Panc1 (cell line): Measurements from ENCODE around the gene ECEL1. TPM values are rescaled to one million over a fixed set of nuclear protein-coding genes. Genes with fewer than 3 reads are reported as not detected.

Experiments used
- ATAC-seq: fragments of 200-7000 bp; cut with Tn5 transposase; 2 replicates; pipeline ENCODE4 v1.9.1; 2020; ENCODE audit warnings: mild to moderate bottlenecking, moderate library complexity
- BruUV-seq: library from RNA; stranded (reverse); fragments of 400-500 nt; replicated peaks from 2 replicates; lab custom pipeline; 2021; lab: Mats Ljungman, UMichigan
- CTCF ChIA-PET: fragments of 300-600 bp; sonication (Branson Sonifier 250); formaldehyde crosslinking; loops from one replicate; lab custom pipeline; 2022; ENCODE audit warnings: antibody characterized with exemption; lab: Charles Lee
- POLR2A ChIA-PET: fragments of 300-600 bp; sonication (Branson Sonifier 250); formaldehyde crosslinking; loops from one replicate; lab custom pipeline; 2022; ENCODE audit warnings: antibody characterized with exemption; lab: Charles Lee
- DNase-seq: peaks from one replicate; pipeline ENCODE4 v3.0.0-alpha.2; 2010; ENCODE audit warnings: low read depth, low spot score
- H3K27ac ChIP-seq: 2 replicates; pipeline ENCODE4 v1.5.1; 2011; ENCODE audit warnings: mild to moderate bottlenecking, low read length, inconsistent platforms
- H3K27me3 ChIP-seq: fragments of 200-500 bp; sonication (Bioruptor generic); 2 replicates; pipeline ENCODE4 v1.6.0; 2014; ENCODE audit warnings: low read length, inconsistent platforms; ENCODE audit not compliant: control insufficient read depth, insufficient read depth
- H3K36me3 ChIP-seq: fragments of 200-500 bp; sonication (Bioruptor generic); 2 replicates; pipeline ENCODE4 v1.5.1; 2014; ENCODE audit warnings: inconsistent platforms, mild to moderate bottlenecking, low read length, moderate library complexity; ENCODE audit not compliant: control insufficient read depth, insufficient read depth
- H3K4me1 ChIP-seq: 2 replicates; pipeline ENCODE4 v1.5.1; 2011; ENCODE audit warnings: inconsistent platforms, mild to moderate bottlenecking, low read length, moderate library complexity; ENCODE audit not compliant: control insufficient read depth, insufficient read depth
- H3K4me3 ChIP-seq, 2 experiments: 2 replicates each; pipeline ENCODE4 v1.5.1; 2011 to 2012; ENCODE audit warnings: low read depth in 2 of 2, low read length in 2 of 2, mild to moderate bottlenecking in 2 of 2, inconsistent platforms in 1 of 2, moderate library complexity in 1 of 2
- H3K9me3 ChIP-seq: fragments of 200-500 bp; sonication (Bioruptor generic); 2 replicates; pipeline ENCODE4 v1.5.1; 2014; ENCODE audit warnings: low read depth, mild to moderate bottlenecking, inconsistent platforms, low read length, moderate library complexity; ENCODE audit not compliant: control insufficient read depth, insufficient read depth
- CTCF ChIP-seq: fragments of 450-650 bp; IDR thresholded peaks from 2 replicates; pipeline ENCODE4 v1.5.1; 2017; ENCODE audit warnings: mild to moderate bottlenecking
- POLR2AphosphoS5 ChIP-seq: IDR thresholded peaks from 2 replicates; pipeline ENCODE4 v1.6.1; 2012; ENCODE audit warnings: mild to moderate bottlenecking, low read depth, low read length, moderate library complexity
- REST ChIP-seq, 2 experiments: IDR thresholded peaks; 2 replicates each; pipeline ENCODE4 v1.6.1; 2011 to 2012; ENCODE audit warnings: low read depth in 2 of 2, control low read depth in 1 of 2, low read length in 1 of 2, mild to moderate bottlenecking in 1 of 2, moderate library complexity in 1 of 2; ENCODE audit not compliant: insufficient read depth in 1 of 2
- SIN3A ChIP-seq: IDR thresholded peaks from 2 replicates; pipeline ENCODE4 v1.6.1; 2012; ENCODE audit warnings: low read depth, mild to moderate bottlenecking, low read length, moderate library complexity, borderline replicate concordance; ENCODE audit not compliant: insufficient read depth
- TCF7L2 ChIP-seq: IDR thresholded peaks from 2 replicates; pipeline ENCODE4 v1.6.1; 2011; ENCODE audit warnings: mild to moderate bottlenecking, low read depth, low read length, inconsistent platforms
- in situ Hi-C: cut with HindIII; loops from 2 replicates; pipeline ENCODE4 v1.10.0; 2016; ENCODE audit warnings: low sequenced_read_pairs, low pct_unique_long_range_greater_than_20kb
- intact Hi-C: fragments of 100-400 bp; cut with micrococcal nuclease; formaldehyde crosslinking; loops from one replicate; pipeline ENCODE4 v1.10.0; 2022; ENCODE audit not compliant: unreplicated experiment
- total RNA-seq: library from RNA; stranded (reverse); gene quantifications from one replicate; pipeline ENCODE4 v1.2.1, GENCODE V29; 2021; ENCODE audit not compliant: unreplicated experiment

The ECEL1 gene
- total RNA-seq, 1 experiment from 2014 or later: 2.9 TPM

GRCh38 chr2:232530626-232531260, 43.1 kb upstream of the ECEL1 start:
- TF ChIP-seq SIN3A (no peak), POLR2AphosphoS5 (no peak), CTCF (no peak), TCF7L2 (no peak), REST (IDR thresholded peaks at IDR 0.05; ENCODE audit: insufficient read depth in 1 of 2, low read depth in 2 of 2, low read length in 1 of 2) (no peak)
- ATAC-seq: no peak
- Histone ChIP-seq H3K4me3 (no peak overlapping the region), H3K27ac (no peak overlapping the region), H3K27me3 (no peaks in the 10 kb centered on the region), H3K9me3 (no peaks in the 10 kb centered on the region), H3K4me1 (no peaks in the 10 kb centered on the region), H3K36me3 (no peaks in the 10 kb centered on the region)
- intact Hi-C loops: no loop called here
- no peak for DNase-seq
- POLR2A ChIA-PET: no interaction called here
- CTCF ChIA-PET: no interaction called here
- in situ Hi-C loops: no loop called here
- BruUV-seq: no TSS peak

- Histone ChIP-seq H3K4me1 (no peaks in the 10 kb centered on the region), H3K27ac (no peak overlapping the region), H3K4me3 (no peak overlapping the region), H3K27me3 (no peaks in the 10 kb centered on the region), H3K9me3 (no peaks in the 10 kb centered on the region), H3K36me3 (no peaks in the 10 kb centered on the region)
- ChIA-PET POLR2A (no interaction called here), CTCF (no interaction called here)
- in situ Hi-C loops (no loop called here), intact Hi-C loops (loop anchor here (10.0 kb wide), 2 partner anchors 185 to 625 kb away; no protein-coding TSS in a partner anchor)
- TF ChIP-seq POLR2AphosphoS5 (no peak), SIN3A (no peak), TCF7L2 (no peak), REST (IDR thresholded peaks at IDR 0.05; ENCODE audit: insufficient read depth in 1 of 2, low read depth in 2 of 2, low read length in 1 of 2) (no peak), CTCF (no peak)
- no peak for ATAC-seq
- BruUV-seq: no TSS peak
- no peak for DNase-seq
These were observed 42.3 kb upstream of the ECEL1 start for GRCh38 chr2:232529806-232530547.
